GM12872 (cell line): ENCODE results near the gene MATN1.

Experiments
- CTCF ChIP-seq: IDR thresholded peaks from 3 replicates; pipeline ENCODE4 v1.5.1; 2011; ENCODE audit warnings: low read depth, mild to moderate bottlenecking, low read length, moderate library complexity; ENCODE audit not compliant: insufficient read depth

Gene MATN1

GRCh38 chr1:30760596-30761324 is 37.4 kb upstream of the MATN1 start:
- no peak; the same call in 2 of the 3 replicates for TF ChIP-seq CTCF

- no peak for TF ChIP-seq CTCF
These were observed 36.4 kb upstream of the MATN1 start for GRCh38 chr1:30759718-30760281.

GRCh38 chr1:30758785-30759380 is 35.5 kb upstream of the MATN1 start:
- TF ChIP-seq CTCF: no peak

GRCh38 chr1:30758121-30758688 is 34.8 kb upstream of the MATN1 start:
- TF ChIP-seq CTCF: no peak

- no peak for TF ChIP-seq CTCF
These were observed 34.2 kb upstream of the MATN1 start, which contains the start of gene LAPTM5 for GRCh38 chr1:30757352-30758120. TSS of gene LAPTM5 (minus strand) at chr1:30757774. CDS start at chr1:30757745, 29 bp downstream.

- TF ChIP-seq CTCF: no peak
These were observed 33.4 kb upstream of the MATN1 start for GRCh38 chr1:30756545-30757351.

GRCh38 chr1:30756206-30756544 is 32.8 kb upstream of the MATN1 start:
- no peak for TF ChIP-seq CTCF
